Bone marrow (tissue), 2 donors: ENCODE data around the gene FKBP14.
"Not testable (repeated sequence)": the region's sequence is repeated elsewhere in the genome, so short reads cannot be mapped to it uniquely, and the experiment has no call there.

Experiments used
- DNase-seq, 2 donors: peaks; one replicate each; lab custom pipeline; 2025; lab: John Stamatoyannopoulos, UW

The FKBP14 gene

DNA sequence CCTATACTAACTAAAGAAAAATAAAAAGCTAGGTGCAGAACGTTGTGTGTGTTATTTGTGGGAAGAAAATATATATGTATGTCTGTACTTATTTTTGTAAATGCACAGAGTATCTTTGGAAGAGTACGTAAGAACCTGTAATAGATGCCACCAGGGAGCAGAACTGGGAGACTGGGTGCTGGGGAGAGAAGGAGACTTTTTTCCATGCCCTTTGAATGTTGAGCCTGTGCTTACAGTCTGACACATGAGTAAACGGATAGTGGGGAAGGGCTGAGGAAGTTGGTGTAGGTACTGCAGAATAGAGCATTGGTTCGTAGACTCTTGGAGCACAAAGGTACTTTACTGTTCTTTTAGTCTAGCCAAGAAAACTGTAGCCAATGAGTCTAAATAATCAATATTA, 35.6 kb downstream of the FKBP14 start:
- no peak for DNase-seq

GRCh38 chr7:29989257-29989995, 37.1 kb downstream of the FKBP14 start, which contains the start of gene SCRN1:
Gene SCRN1 (minus strand): TSS chr7:29989801. CDS start chr7:29969067, 20,734 bp downstream.
- peak; percentile 29 to 32 for DNase-seq

- peak in 1 of 2 donors; percentile 29 for DNase-seq
Observed at GRCh38 chr7:29988424-29989256, 37.9 kb downstream of the FKBP14 start.

DNA sequence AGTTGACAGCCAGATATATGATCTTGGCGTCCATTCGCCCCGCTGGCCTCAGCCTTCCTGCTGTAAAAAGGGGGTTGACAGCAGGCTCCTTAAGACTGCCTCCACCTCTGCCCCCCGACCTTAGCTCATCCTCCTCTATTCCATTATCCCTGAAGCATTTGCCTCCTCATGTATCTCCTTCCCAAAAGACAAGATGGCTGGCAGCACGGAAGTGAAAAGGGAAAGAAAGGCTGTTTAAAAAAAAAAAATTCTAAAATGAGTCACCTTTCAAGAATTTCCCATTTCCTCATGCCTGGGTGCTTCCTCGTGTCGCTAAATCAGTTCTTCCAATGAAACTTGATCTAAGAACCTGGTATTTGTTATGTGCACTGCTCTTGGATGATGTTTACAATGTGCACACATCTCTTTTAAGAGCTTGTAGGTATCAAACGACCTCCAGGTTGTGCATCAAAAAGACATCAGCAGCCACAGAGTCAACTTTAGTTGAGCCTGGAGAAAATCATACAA, 38.6 kb downstream of the FKBP14 start:
- no peak for DNase-seq

GRCh38 chr7:29987083-29987482, 39.4 kb downstream of the FKBP14 start:
- no peak for DNase-seq

DNA sequence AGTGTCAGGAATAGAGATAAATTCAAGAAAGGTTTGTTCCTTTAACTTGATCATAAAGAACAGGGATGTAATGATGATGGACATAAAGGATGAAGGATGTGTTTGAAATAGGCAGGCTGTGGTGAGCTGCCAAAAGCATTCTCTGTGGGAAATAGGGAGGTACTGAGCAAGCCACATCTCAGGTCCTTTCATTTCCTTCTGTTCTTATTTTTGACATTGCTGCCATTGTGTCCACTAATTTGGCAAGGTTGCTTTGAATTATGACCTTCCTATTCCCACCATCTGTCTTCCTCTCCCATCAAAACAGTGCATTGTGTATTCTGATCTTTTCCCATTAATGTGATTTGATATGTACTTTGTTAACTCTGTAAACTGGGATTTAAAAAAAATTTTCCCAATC, 46.4 kb downstream of the FKBP14 start:
- DNase-seq = no peak

DNA sequence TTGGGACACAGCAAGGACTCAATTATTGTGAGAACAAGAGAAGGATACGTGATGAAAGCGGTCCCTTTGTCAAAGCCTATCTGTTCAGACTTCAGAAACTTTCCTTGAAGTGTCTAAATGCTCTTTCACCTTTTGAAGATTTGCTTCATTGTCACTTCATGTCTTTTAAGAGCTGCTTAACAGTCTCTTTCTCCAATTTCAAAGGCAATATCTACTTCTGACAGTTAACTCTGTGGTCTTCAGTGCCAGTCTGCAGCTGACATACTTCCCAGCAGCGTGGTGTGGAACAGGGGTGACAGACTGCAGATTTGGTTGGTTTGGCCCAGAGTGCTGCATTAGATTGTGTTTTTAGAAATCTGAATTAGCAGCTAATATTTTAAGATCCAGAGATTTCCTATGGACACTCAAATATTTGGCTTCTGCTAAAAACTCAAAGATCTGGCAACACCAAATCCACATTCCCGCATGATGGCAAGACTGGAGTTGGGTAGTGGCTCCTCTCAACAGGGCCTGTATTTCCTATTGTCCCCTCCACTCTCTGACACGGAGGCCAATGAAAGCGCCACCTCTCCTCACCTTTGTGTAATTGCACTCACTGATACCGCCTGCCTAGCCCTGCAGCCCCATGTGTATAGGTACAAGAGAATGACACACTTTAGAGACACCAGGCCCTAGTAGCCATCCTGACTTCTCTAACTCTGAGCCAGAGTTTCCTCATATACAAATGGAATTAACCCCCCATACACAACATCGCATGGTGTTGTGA, 48.4 kb downstream of the FKBP14 start:
- DNase-seq = no peak

- DNase-seq = no peak
Observed at GRCh38 chr7:29976673-29977415, 49.7 kb downstream of the FKBP14 start.

DNA sequence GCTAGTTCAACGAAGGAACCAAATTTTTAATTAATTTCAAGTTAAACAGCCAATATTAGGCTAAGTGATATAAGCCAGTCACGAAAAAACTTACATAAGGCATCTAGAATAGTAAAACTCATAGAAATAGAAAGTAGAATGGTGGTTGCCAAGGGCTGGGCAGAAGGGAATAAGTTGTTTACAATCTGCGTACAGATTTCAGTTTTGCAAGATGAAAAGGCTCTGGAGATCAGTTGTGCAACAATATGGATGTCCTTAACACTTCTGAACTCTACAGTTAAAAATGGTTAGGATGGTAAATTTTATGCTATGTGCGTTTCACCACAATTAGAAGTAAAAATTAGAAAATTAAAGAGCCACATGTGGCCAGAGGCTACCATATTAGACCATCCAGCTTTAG, 50.2 kb downstream of the FKBP14 start:
- DNase-seq = no peak

DNA sequence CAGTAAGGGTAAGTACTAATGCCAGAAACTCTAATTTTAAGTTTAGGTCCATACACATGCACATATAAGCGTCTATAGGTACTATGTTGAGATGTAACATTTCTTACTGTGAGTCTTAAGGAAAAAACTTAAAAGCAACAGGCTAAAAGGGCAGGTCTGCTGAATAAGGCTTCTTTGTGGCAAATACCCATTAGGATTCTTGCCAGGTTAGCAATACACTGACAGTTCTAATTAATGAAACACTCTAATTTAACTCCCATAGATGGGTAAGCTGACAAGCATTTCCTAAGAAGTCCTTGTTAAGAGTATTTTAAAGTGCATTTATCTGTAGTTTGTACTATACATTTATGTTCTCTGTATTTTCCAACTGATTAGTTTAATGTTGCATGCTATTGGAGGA, 50.9 kb downstream of the FKBP14 start:
- DNase-seq = no peak

DNA sequence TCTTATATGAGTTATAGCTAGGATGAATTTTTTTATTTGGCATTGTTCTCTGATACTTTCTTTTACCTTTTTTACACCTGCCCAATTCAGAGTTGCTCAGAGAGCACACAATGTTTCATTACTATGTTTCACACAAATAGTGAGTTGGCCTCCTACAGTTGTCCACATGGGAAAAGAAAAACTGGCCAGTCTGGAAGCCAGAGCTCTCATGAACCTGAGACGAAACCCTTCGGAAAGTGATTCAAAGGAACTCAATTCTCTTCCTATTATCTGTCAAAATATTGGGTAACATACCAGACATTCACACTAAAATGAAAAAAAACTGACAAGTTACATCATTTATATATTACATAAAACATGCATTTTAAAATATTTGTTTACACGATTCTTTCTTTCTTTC, 52.2 kb downstream of the FKBP14 start:
- no peak for DNase-seq

DNA sequence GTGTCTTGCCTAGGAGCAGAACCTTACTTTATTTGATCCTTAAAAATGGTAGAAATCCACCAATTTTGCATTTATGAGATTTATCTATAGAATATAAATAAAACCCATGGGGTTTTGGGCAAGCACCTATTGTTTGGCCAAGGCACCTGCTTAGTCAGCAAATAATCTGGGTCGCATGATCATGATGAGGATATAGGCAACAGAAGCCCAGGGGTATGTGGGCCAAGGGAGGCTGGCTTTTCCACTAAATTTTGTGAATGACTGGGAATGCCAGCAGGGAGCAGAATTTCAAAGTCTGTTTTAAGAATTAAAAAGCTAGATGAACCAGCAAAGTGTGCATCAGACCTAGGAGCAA, 54.2 kb downstream of the FKBP14 start:
- DNase-seq = no peak

- DNase-seq = no peak
Observed at GRCh38 chr7:29971566-29972314, 54.8 kb downstream of the FKBP14 start.

DNA sequence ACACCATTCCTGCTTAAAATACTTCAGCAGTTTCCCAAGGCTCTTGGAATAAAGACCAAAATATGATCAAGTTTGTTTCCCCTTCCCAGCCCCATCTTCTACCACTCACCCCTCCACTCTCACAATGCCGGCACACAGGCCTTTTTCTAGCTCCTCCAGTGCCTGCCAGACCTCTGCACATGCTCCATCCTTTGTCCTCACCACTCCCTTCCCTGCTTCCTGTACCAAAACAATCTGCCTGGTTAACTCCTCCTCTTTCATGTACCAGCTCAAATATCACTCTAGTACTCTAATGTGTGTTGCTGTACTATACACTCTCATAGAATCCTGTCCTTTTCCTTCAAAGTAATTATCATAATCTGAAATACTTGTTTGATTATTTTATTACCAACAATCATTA, 56.3 kb downstream of the FKBP14 start:
- no peak for DNase-seq

DNA sequence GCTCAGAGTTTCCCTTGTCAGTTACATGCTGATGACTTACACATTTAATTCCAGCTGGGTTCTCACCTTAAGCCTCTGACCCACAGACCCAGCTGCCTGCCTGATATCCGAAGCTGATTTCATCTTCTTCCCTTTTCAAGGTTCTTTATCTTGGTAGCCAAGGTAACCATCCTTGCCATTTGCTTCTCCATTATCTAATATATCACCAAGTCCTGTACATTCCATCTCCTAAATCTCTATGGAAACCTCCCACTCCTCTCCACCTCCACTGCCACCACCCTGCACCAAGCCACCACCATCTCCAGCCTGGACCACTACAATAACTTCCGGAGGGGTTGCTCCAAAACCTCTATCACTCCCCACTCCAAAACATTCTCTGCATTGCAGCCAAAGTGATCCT, 56.8 kb downstream of the FKBP14 start:
- no peak for DNase-seq

GRCh38 chr7:29968683-29969395, 57.7 kb downstream of the FKBP14 start:
- no peak for DNase-seq

GRCh38 chr7:29965030-29965429, 61.5 kb downstream of the FKBP14 start:
- no peak for DNase-seq

- no peak for DNase-seq
Observed at GRCh38 chr7:29962035-29962434, 64.5 kb downstream of the FKBP14 start.

DNA sequence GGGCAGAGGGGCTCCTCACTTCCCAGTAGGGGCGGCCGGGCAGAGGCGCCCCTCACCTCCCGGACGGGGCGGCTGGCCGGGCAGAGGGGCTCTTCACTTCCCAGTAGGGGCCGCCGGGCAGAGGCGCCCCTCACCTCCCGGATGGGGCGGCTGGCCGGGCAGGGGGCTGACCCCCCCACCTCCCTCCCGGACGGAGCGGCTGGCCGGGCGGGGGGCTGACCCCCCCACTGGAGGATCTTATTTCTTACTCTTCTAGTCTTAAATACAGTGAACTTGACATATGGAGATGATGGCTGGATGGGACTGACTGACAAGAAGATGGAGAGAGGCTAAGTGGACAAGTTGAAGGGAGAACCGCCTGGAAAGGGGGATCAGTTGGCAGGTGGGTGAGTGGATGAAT, 64.9 kb downstream of the FKBP14 start:
- DNase-seq = not testable (repeated sequence)
